IMR-90 (cell line): ENCODE measurements around the gene SMC6. TPM values are rescaled to one million over a fixed set of nuclear protein-coding genes. Genes with fewer than 3 reads are reported as not detected.

Experiments
- ATAC-seq: fragments of 200-7000 bp; cut with Tn5 transposase; 2 replicates; pipeline ENCODE4 v1.9.1; 2020; ENCODE audit warnings: low read depth, mild to moderate bottlenecking, moderate library complexity
- BruUV-seq: library from RNA; stranded (reverse); fragments of 400-500 nt; replicated peaks from 2 replicates; lab custom pipeline; 2021; lab: Mats Ljungman, UMichigan
- CTCF ChIA-PET: fragments of 300-600 bp; formaldehyde crosslinking; extraction: SDS; loops from one replicate; lab custom pipeline; 2021; ENCODE audit warnings: antibody characterized with exemption; lab: Yijun Ruan, JAX
- POLR2A ChIA-PET: fragments of 300-600 bp; sonication (Branson Sonifier 250); formaldehyde crosslinking; loops from one replicate; lab custom pipeline; 2022; ENCODE audit warnings: antibody characterized with exemption; ENCODE audit not compliant: unreplicated experiment; lab: Charles Lee
- DNase-seq: peaks from one replicate; pipeline ENCODE4 v3.0.0; 2013
- H2AFZ ChIP-seq: replicated peaks from 2 replicates; pipeline ENCODE3; 2013; ENCODE audit warnings: low read length, mild to moderate bottlenecking; ENCODE audit not compliant: poor library complexity
- H2AK5ac ChIP-seq: 2 replicates; pipeline ENCODE4 v1.6.1; 2013; ENCODE audit warnings: low read depth, low read length, inconsistent platforms
- H2AK9ac ChIP-seq: replicated peaks from 2 replicates; pipeline ENCODE3; 2013; ENCODE audit warnings: mild to moderate bottlenecking, low read depth, low read length, moderate library complexity; ENCODE audit not compliant: poor library complexity
- H2BK120ac ChIP-seq: 2 replicates; pipeline ENCODE4 v1.6.1; 2013; ENCODE audit warnings: low read depth, low read length, inconsistent platforms
- H2BK15ac ChIP-seq: 3 replicates; pipeline ENCODE4 v1.6.1; 2013; ENCODE audit warnings: low read depth, low read length, inconsistent platforms
- H2BK20ac ChIP-seq: 2 replicates; pipeline ENCODE4 v1.6.1; 2013; ENCODE audit warnings: low read depth, mild to moderate bottlenecking, inconsistent platforms, low read length, moderate library complexity
- H2BK5ac ChIP-seq: 2 replicates; pipeline ENCODE4 v1.6.1; 2013; ENCODE audit warnings: mild to moderate bottlenecking, low read depth, low read length, inconsistent platforms; ENCODE audit not compliant: poor library complexity, severe bottlenecking
- H3K14ac ChIP-seq: replicated peaks from 2 replicates; pipeline ENCODE4 v1.6.1; 2013; ENCODE audit warnings: low read depth, low read length, inconsistent platforms
- H3K18ac ChIP-seq: 2 replicates; pipeline ENCODE4 v1.6.1; 2013; ENCODE audit warnings: low read depth, low read length, control low read depth
- H3K23ac ChIP-seq: 2 replicates; pipeline ENCODE4 v1.6.1; 2013; ENCODE audit warnings: low read depth, low read length, inconsistent platforms
- H3K27ac ChIP-seq: 2 replicates; pipeline ENCODE4 v1.5.1; 2013; ENCODE audit warnings: mild to moderate bottlenecking, control low read depth, low read length; ENCODE audit not compliant: insufficient read depth
- H3K27me3 ChIP-seq: 2 replicates; pipeline ENCODE4 v1.6.1; 2013; ENCODE audit warnings: low read length; ENCODE audit not compliant: control insufficient read depth, insufficient read depth
- H3K36me3 ChIP-seq: 2 replicates; pipeline ENCODE4 v1.6.1; 2013; ENCODE audit warnings: low read length, mixed read lengths; ENCODE audit not compliant: control insufficient read depth, insufficient read depth
- H3K4ac ChIP-seq: 2 replicates; pipeline ENCODE4 v1.6.1; 2013; ENCODE audit warnings: low read depth, low read length, inconsistent platforms
- H3K4me1 ChIP-seq: 2 replicates; pipeline ENCODE4 v1.6.1; 2013; ENCODE audit warnings: low read length, mixed read lengths; ENCODE audit not compliant: control insufficient read depth, insufficient read depth
- H3K4me2 ChIP-seq: 2 replicates; pipeline ENCODE4 v1.6.1; 2013; ENCODE audit warnings: low read depth, mild to moderate bottlenecking, control low read depth, low read length, moderate library complexity
- H3K4me3 ChIP-seq: 2 replicates; pipeline ENCODE4 v1.5.1; 2013; ENCODE audit warnings: low read depth, mild to moderate bottlenecking, control low read depth, low read length, moderate library complexity; ENCODE audit not compliant: insufficient read depth
- H3K56ac ChIP-seq: 2 replicates; pipeline ENCODE4 v1.6.1; 2013; ENCODE audit warnings: low read length, inconsistent platforms; ENCODE audit not compliant: insufficient read depth; ENCODE audit errors: extremely low read depth
- H3K79me1 ChIP-seq, 2 experiments: 2 replicates each; pipeline ENCODE4 v1.6.1; 2013; ENCODE audit warnings: low read length in 2 of 2, inconsistent platforms in 1 of 2, low read depth in 1 of 2
- H3K9ac ChIP-seq: 2 replicates; pipeline ENCODE4 v1.6.1; 2013; ENCODE audit warnings: low read depth, low read length, control low read depth
- H3K9me1 ChIP-seq: 2 replicates; pipeline ENCODE4 v1.6.1; 2013; ENCODE audit warnings: low read length, inconsistent platforms; ENCODE audit not compliant: insufficient read depth
- H3K9me3 ChIP-seq: 2 replicates; pipeline ENCODE4 v1.6.1; 2013; ENCODE audit warnings: low read length; ENCODE audit not compliant: control insufficient read depth, insufficient read depth
- H4K20me1 ChIP-seq: 2 replicates; pipeline ENCODE4 v1.6.1; 2013; ENCODE audit warnings: low read length, inconsistent platforms; ENCODE audit not compliant: insufficient read depth
- H4K5ac ChIP-seq: 2 replicates; pipeline ENCODE4 v1.6.1; 2013; ENCODE audit warnings: mild to moderate bottlenecking, low read depth, low read length, control low read depth
- H4K8ac ChIP-seq, 2 experiments: 2 replicates each; pipeline ENCODE4 v1.6.1; 2013; ENCODE audit warnings: low read depth in 2 of 2, low read length in 2 of 2, control low read depth in 1 of 2, inconsistent platforms in 1 of 2
- H4K91ac ChIP-seq: 2 replicates; pipeline ENCODE4 v1.6.1; 2013; ENCODE audit warnings: low read depth, low read length, inconsistent platforms; ENCODE audit not compliant: insufficient read depth
- ELK1 ChIP-seq: fragments of 150-350 bp; IDR thresholded peaks from 2 replicates; pipeline ENCODE4 v1.6.1; 2016; ENCODE audit warnings: low read depth, mild to moderate bottlenecking, low read length, moderate library complexity, borderline replicate concordance
- FOS ChIP-seq: fragments of 150-350 bp; IDR thresholded peaks from 2 replicates; pipeline ENCODE4 v1.6.1; 2016; ENCODE audit warnings: low read depth, low read length
- MAZ ChIP-seq: IDR thresholded peaks from 2 replicates; pipeline ENCODE4 v1.6.1; 2012; ENCODE audit warnings: low read depth, mild to moderate bottlenecking, low read length, improper control_type of control experiment, moderate library complexity, borderline replicate concordance
- MXI1 ChIP-seq: IDR thresholded peaks from 2 replicates; pipeline ENCODE4 v1.6.1; 2012; ENCODE audit warnings: low read depth, mild to moderate bottlenecking, low read length, moderate library complexity, borderline replicate concordance
- NFE2L2 ChIP-seq: fragments of 150-350 bp; IDR thresholded peaks from 2 replicates; pipeline ENCODE4 v1.6.1; 2016; ENCODE audit warnings: low read depth, mild to moderate bottlenecking, low read length
- dilution Hi-C: fragments of 300-500 bp; cut with HindIII; formaldehyde crosslinking; loops from one replicate; pipeline ENCODE4 v1.14.3; 2018; ENCODE audit warnings: low sequenced_read_pairs; ENCODE audit not compliant: unreplicated experiment
- in situ Hi-C: fragments of 300-500 bp; cut with MboI; formaldehyde crosslinking; loops from 3 replicates; pipeline ENCODE4 v1.14.3; 2019; ENCODE audit warnings: low sequenced_read_pairs, inconsistent platforms, mixed read lengths
- intact Hi-C: fragments of 100-400 bp; cut with micrococcal nuclease; formaldehyde crosslinking; loops from 2 replicates; pipeline ENCODE4 v1.10.0; 2022
- polyA plus RNA-seq, 3 experiments: library from polyadenylated mRNA; depleted of rRNA; stranded (reverse); fragments of >200 nt; gene quantifications; 2 replicates each; pipeline ENCODE4 v1.2.3, GENCODE V29; 2012; ENCODE audit warnings: low replicate concordance in 1 of 3
- total RNA-seq: library from RNA; depleted of rRNA; stranded (reverse); fragments of >200 nt; gene quantifications from 2 replicates; pipeline ENCODE4 v1.2.3, GENCODE V29; 2012
- TF ChIP-seq, protein P1 (sequence below): fragments of 150-350 bp; IDR thresholded peaks from 2 replicates; pipeline ENCODE4 v1.6.1; 2017; ENCODE audit warnings: mild to moderate bottlenecking, antibody characterized with exemption, low read length, low read depth

SMC6 gene
- total and polyA plus RNA-seq, 2 of the 4 experiments (the other 2 are of a cell fraction) = 6.5 to 10.4 TPM

DNA sequence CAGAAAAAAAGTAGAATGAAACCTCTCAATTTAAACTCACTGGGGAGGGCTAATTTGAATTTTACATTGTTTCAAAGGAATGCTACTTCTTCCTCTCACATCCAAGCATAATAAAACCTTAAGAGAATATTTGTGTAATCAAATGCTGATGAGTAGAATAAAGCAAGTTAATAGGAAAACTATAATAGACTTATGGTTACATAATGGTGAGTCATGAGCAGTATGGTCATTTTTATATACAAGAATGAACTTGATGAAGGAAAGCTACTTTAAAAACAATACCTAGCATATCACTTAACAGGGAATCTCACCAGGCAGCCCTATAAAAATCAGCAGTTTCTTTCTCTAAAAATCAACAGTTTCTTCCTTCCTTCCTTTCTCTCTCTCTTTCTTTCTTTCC lies 132.8 kb downstream of the SMC6 start:
- Histone ChIP-seq H3K23ac (no peak overlapping the region), H3K4ac (no peak overlapping the region), H3K4me2 (no peak overlapping the region), H3K56ac (no peak overlapping the region), H3K9me1 (peaks cover 11% of the 10 kb centered on the region; the same call in 1 of the 2 replicates), H3K4me1 (peaks cover 6% of the 10 kb centered on the region; the same call in 1 of the 2 replicates), H2AK5ac (no peak overlapping the region), H4K5ac (no peak overlapping the region), H3K36me3 (no peaks in the 10 kb centered on the region), H3K9ac (no peak overlapping the region), H3K79me1 (no peaks in the 10 kb centered on the region), H3K9me3 (no peaks in the 10 kb centered on the region), H2BK20ac (no peak overlapping the region), H4K91ac (no peak overlapping the region), H3K4me3 (no peak overlapping the region), H3K27me3 (no peaks in the 10 kb centered on the region), H2BK5ac (no peak overlapping the region), H2AFZ (no peak overlapping the region), H3K18ac (no peak overlapping the region), H2AK9ac (no peak overlapping the region), H3K27ac (no peak overlapping the region), H4K8ac (no peak overlapping the region), H2BK15ac (no peak overlapping the region), H2BK120ac (no peak overlapping the region), H3K14ac (no peak overlapping the region), H4K20me1 (no peaks in the 10 kb centered on the region)
- DNase-seq = peak; percentile 77
- BruUV-seq = no TSS peak
- peak; percentile 56 for ATAC-seq
- CTCF ChIA-PET = no interaction called here
- POLR2A ChIA-PET = no interaction called here
- intact Hi-C loops (loop anchor here (2.0 kb wide), 1 partner anchor 22 kb away; no protein-coding TSS in a partner anchor), in situ Hi-C loops (no loop called here), dilution Hi-C loops (no loop called here)
- TF ChIP-seq MAZ = no peak
- TF ChIP-seq MXI1 = no peak
- TF ChIP-seq NFE2L2 = no peak
- TF ChIP-seq ELK1 = no peak
- TF ChIP-seq, protein P1, sequence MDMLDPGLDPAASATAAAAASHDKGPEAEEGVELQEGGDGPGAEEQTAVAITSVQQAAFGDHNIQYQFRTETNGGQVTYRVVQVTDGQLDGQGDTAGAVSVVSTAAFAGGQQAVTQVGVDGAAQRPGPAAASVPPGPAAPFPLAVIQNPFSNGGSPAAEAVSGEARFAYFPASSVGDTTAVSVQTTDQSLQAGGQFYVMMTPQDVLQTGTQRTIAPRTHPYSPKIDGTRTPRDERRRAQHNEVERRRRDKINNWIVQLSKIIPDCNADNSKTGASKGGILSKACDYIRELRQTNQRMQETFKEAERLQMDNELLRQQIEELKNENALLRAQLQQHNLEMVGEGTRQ = no peak
- peak; percentile 42; the same call in 1 of the 2 replicates for TF ChIP-seq FOS
